KMS-11 (cell line): ENCODE data around the gene NHERF2.

Experiments used
- H2AFZ ChIP-seq: fragments of 200-600 bp; sonication (generic); 2 replicates; pipeline ENCODE4 v1.6.1; 2016; ENCODE audit warnings: antibody characterized with exemption, mixed run types, low read depth
- H3K27ac ChIP-seq: fragments of 200-600 bp; sonication (generic); 2 replicates; pipeline ENCODE4 v1.6.1; 2016; ENCODE audit warnings: mild to moderate bottlenecking, mixed run types
- H3K27me3 ChIP-seq: fragments of 200-600 bp; sonication (generic); 2 replicates; pipeline ENCODE4 v1.6.1; 2017; ENCODE audit warnings: mild to moderate bottlenecking, low read depth, mixed run types, moderate library complexity; ENCODE audit not compliant: insufficient read depth
- H3K36me3 ChIP-seq: fragments of 200-600 bp; sonication (generic); 2 replicates; pipeline ENCODE4 v1.6.1; 2017; ENCODE audit warnings: mild to moderate bottlenecking, mixed run types; ENCODE audit not compliant: insufficient read depth
- H3K4me1 ChIP-seq: fragments of 200-600 bp; sonication (generic); 2 replicates; pipeline ENCODE4 v1.6.1; 2016; ENCODE audit warnings: mild to moderate bottlenecking, low read depth, mixed run types; ENCODE audit not compliant: poor library complexity, severe bottlenecking
- H3K4me2 ChIP-seq: fragments of 200-600 bp; sonication (generic); 2 replicates; pipeline ENCODE4 v1.7.0; 2016; ENCODE audit warnings: mild to moderate bottlenecking, mixed run types
- H3K4me3 ChIP-seq: fragments of 200-600 bp; sonication (generic); IDR thresholded peaks from 2 replicates; pipeline ENCODE4 v1.6.1; 2017; ENCODE audit warnings: low read depth, low read length, mixed read lengths; ENCODE audit not compliant: insufficient read depth
- H3K79me2 ChIP-seq: fragments of 200-600 bp; sonication (generic); 2 replicates; pipeline ENCODE4 v1.6.1; 2016; ENCODE audit warnings: low read depth, mixed run types; ENCODE audit not compliant: insufficient read depth
- H3K9ac ChIP-seq: fragments of 200-600 bp; sonication (generic); 2 replicates; pipeline ENCODE4 v1.6.1; 2016; ENCODE audit warnings: mild to moderate bottlenecking, mixed run types
- H4K20me1 ChIP-seq: fragments of 200-600 bp; sonication (generic); 2 replicates; pipeline ENCODE4 v1.6.1; 2016; ENCODE audit warnings: mild to moderate bottlenecking, mixed run types; ENCODE audit not compliant: insufficient read depth
- CTCF ChIP-seq: fragments of 200-600 bp; sonication (generic); conservative IDR thresholded peaks from 2 replicates; pipeline ENCODE4 v1.6.1; 2017; ENCODE audit warnings: low read depth, mild to moderate bottlenecking, antibody characterized with exemption, low read length, moderate library complexity, mixed read lengths

The NHERF2 gene

DNA sequence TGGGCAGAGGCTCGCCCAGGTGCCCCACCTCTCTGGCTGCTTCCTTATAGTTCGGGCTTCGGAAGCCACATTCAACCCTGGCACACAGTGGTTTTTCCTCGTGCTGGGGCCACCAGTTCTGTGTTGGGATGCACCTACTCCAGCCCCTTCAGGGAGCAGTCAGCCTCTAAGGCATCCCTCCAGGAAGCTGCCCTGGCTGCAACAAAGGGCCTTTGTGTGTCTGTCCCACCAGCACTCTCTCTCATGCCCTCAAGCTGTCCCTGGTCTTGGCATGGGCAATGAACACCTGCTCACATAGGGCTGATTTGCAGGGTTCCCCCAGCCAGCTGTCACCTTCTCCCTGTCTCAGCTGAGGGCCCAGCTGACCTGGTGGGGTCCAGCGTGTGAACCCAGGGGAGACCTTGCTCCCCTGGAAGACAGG lies 44.7 kb upstream of the NHERF2 start:
- TF ChIP-seq CTCF = no peak
- Histone ChIP-seq H3K9ac (no peak overlapping the region), H3K4me1 (peaks cover 37% of the 10 kb centered on the region), H4K20me1 (no peaks in the 10 kb centered on the region), H3K36me3 (no peaks in the 10 kb centered on the region; the same call in 1 of the 2 replicates), H3K79me2 (no peaks in the 10 kb centered on the region), H2AFZ (no peak overlapping the region), H3K27me3 (peaks cover 5% of the 10 kb centered on the region; the same call in 1 of the 2 replicates), H3K4me2 (peak overlapping the region; percentile 4), H3K4me3 (no peak overlapping the region), H3K27ac (peak overlapping the region; percentile 4; the same call in 1 of the 2 replicates)

GRCh38 chr16:1982991-1983543 lies 43.6 kb upstream of the NHERF2 start:
- H3K27ac ChIP-seq = no peak overlapping the region
- no peaks in the 10 kb centered on the region for H3K79me2 ChIP-seq
- H3K27me3 ChIP-seq = peaks cover 5% of the 10 kb centered on the region; the same call in 1 of the 2 replicates
- H3K9ac ChIP-seq = no peak overlapping the region
- no peaks in the 10 kb centered on the region for H4K20me1 ChIP-seq
- TF ChIP-seq CTCF = no peak
- peak overlapping the region; percentile 85; the same call in 1 of the 2 replicates for H3K4me2 ChIP-seq
- no peaks in the 10 kb centered on the region for H3K36me3 ChIP-seq
- peaks cover 37% of the 10 kb centered on the region for H3K4me1 ChIP-seq
- H2AFZ ChIP-seq = no peak overlapping the region
- no peak overlapping the region for H3K4me3 ChIP-seq

GRCh38 chr16:1983544-1984346 lies 43.0 kb upstream of the NHERF2 start, which contains the start of gene GFER:
Gene GFER, plus strand, starts transcription at chr16:1984193. Its CDS starts 26 bp downstream, at chr16:1984219.
- 0 out of 2 replicates have a peak, but pooled peaks have one; percentile 31 for TF ChIP-seq CTCF
- Histone ChIP-seq H2AFZ (peak within 1 kb of the TSS; percentile 55), H3K27ac (no peak within 1 kb of the TSS)

DNA sequence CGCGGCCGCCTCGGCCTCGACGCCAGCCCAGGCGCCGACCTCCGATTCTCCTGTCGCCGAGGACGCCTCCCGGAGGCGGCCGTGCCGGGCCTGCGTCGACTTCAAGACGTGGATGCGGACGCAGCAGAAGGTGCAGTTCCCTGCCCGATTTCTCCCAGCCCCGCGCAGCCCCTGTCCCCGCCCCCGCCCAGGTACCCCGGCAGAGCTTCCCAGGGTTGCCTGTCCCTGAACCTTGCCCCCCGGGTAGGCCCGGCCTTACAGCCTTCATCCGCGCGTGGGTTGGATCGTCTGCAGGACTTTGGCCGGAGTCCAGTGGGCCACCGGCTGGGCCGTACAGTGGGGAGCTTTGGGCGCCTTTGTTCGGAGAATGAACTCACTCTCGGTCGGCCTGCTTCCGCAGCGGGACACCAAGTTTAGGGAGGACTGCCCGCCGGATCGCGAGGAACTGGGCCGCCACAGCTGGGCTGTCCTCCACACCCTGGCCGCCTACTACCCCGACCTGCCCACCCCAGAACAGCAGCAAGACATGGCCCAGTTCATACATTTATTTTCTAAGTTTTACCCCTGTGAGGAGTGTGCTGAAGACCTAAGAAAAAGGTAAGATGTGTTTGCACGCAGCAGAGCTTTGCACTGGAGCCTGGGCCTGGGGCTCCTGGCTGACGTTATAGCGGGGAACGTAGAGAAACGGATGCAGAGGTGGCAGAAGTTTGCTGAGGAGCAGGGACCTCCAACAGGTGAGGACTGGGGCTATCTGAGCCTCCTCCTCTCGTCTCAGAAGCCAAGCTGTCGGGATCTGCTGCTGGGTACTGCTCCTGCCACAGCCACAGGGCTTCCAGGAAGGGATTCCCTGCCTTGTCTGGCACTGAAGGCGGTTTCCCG lies 42.1 kb upstream of the NHERF2 start:
- no peak overlapping the region for H3K27ac ChIP-seq
- H3K36me3 ChIP-seq = no peaks in the 10 kb centered on the region
- no peaks in the 10 kb centered on the region for H4K20me1 ChIP-seq
- no peaks in the 10 kb centered on the region for H3K79me2 ChIP-seq
- no peak overlapping the region for H3K4me3 ChIP-seq
- peak overlapping the region; percentile 71 for H3K9ac ChIP-seq
- peaks cover 5% of the 10 kb centered on the region; the same call in 1 of the 2 replicates for H3K27me3 ChIP-seq
- peaks cover 37% of the 10 kb centered on the region for H3K4me1 ChIP-seq
- peak overlapping the region; percentile 55 for H2AFZ ChIP-seq
- H3K4me2 ChIP-seq = peak overlapping the region; percentile 85
- no peak for TF ChIP-seq CTCF

More at GRCh38 chr16:1983544-1984346, 43.0 kb upstream of the NHERF2 start, which contains the start of gene GFER:
- H3K36me3 ChIP-seq = no peaks in the 10 kb centered on the region
- H3K4me2 ChIP-seq = peak within 1 kb of the TSS; percentile 85
- H4K20me1 ChIP-seq = no peaks in the 10 kb centered on the region
- peaks cover 5% of the 10 kb centered on the region; the same call in 1 of the 2 replicates for H3K27me3 ChIP-seq
- H3K79me2 ChIP-seq = no peaks in the 10 kb centered on the region
- H3K9ac ChIP-seq = peak within 1 kb of the TSS; percentile 71
- H3K4me1 ChIP-seq = peaks cover 37% of the 10 kb centered on the region
- H3K4me3 ChIP-seq = no peak within 1 kb of the TSS
